Astrocyte (in vitro differentiated cells and primary cell): Measurements from ENCODE around the gene APOBEC3C.
"Not testable (repeated sequence)": the region's sequence is repeated elsewhere in the genome, so short reads cannot be mapped to it uniquely, and the experiment has no call there.

Experiments used
- EZH2 ChIP-seq: IDR thresholded peaks from 2 replicates; pipeline ENCODE4 v1.6.1; 2012; ENCODE audit warnings: mild to moderate bottlenecking, low read length, inconsistent platforms; ENCODE audit not compliant: insufficient read depth
- TF ChIP-seq, protein P1 (sequence below): IDR thresholded peaks from 2 replicates; pipeline ENCODE4 v1.5.1; 2011; ENCODE audit warnings: low read depth, mild to moderate bottlenecking, inconsistent platforms, low read length, moderate library complexity; ENCODE audit not compliant: insufficient read depth

DNA sequence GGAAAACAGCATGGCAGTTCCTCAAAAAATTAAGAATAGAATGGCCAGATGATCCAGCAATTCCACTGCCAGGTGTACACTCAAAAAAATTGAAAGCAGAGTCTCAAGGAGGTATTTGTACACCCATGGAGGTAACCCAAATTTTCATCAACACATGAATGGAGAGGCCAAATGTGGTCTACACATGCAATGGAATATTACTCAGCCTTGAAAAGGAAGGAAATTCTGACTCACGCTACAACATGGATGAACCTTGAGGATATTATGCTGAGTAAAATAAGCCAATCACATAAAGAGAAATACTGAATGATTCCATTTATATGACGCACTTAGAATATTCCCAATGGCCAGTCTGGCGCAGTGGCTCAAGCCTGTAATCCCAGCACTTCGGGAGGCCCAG is 36.8 kb upstream of the APOBEC3C start:
- TF ChIP-seq EZH2, result not testable (repeated sequence)
- TF ChIP-seq, protein P1, sequence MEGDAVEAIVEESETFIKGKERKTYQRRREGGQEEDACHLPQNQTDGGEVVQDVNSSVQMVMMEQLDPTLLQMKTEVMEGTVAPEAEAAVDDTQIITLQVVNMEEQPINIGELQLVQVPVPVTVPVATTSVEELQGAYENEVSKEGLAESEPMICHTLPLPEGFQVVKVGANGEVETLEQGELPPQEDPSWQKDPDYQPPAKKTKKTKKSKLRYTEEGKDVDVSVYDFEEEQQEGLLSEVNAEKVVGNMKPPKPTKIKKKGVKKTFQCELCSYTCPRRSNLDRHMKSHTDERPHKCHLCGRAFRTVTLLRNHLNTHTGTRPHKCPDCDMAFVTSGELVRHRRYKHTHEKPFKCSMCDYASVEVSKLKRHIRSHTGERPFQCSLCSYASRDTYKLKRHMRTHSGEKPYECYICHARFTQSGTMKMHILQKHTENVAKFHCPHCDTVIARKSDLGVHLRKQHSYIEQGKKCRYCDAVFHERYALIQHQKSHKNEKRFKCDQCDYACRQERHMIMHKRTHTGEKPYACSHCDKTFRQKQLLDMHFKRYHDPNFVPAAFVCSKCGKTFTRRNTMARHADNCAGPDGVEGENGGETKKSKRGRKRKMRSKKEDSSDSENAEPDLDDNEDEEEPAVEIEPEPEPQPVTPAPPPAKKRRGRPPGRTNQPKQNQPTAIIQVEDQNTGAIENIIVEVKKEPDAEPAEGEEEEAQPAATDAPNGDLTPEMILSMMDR, result not testable (repeated sequence)
